ENCODE measurements around the gene ATP2A2. TPM values are rescaled to one million over a fixed set of nuclear protein-coding genes. Genes with fewer than 3 reads are reported as not detected.

ATP2A2 gene
- total and polyA plus RNA-seq, 2 donors (not counting 1 experiment from before 2014, with no cell fraction given) = 35.3 to 68.2 TPM

DNA sequence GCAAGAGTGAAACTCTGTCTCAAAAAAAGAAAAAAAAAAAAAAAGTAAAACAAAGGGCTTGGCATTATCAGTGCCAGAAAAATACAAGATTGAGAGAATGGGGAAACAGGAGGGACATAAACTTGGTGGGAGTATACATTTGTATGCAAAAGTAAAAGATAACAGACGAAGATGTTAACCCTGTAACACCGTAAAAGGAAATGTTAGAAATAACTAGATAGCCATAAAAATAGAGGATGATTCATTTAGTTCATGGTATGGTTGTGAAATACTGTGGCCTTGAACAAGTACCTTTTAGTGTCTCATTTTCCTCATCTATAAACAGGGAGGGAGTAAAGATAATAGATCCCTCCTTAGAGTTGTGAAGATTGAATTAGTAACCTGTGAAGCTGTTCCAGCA, 33.3 kb downstream of the ATP2A2 start:
- intact Hi-C loops (cut with micrococcal nuclease) = no loop called here
- CTCF ChIA-PET = interaction anchor here (0.6 kb wide), 1 partner anchor 958 kb away, joined by 3 read pairs; no protein-coding TSS in a partner anchor
- Histone ChIP-seq H4K20me1 (ENCODE audit: control insufficient read depth, insufficient read depth, low read length, poor library complexity, severe bottlenecking) (peaks cover 53% of the 10 kb centered on the region), H3K9ac (ENCODE audit: low read length) (no peak overlapping the region), H3K4me2 (replicated peaks; ENCODE audit: low read depth, low read length, poor library complexity, severe bottlenecking) (no peak overlapping the region), H3K4me1 (ENCODE audit: control insufficient read depth in 2 of 2, insufficient read depth in 2 of 2, low read length in 2 of 2) (no peaks in the 10 kb centered on the region), H3K27ac (ENCODE audit: low read length in 2 of 2) (no peak overlapping the region), H3K36me3 (replicated peaks in 1 of 2; ENCODE audit: control extremely low read depth in 1 of 2, control insufficient read depth in 1 of 2, extremely low read depth in 1 of 2, insufficient read depth in 2 of 2, low read length in 1 of 2) (peaks cover 3 to 15% of the 10 kb centered on the region in 2 experiments), H2AFZ (ENCODE audit: insufficient read depth, low read depth, low read length, poor library complexity, severe bottlenecking) (no peak overlapping the region), H3K79me2 (ENCODE audit: control insufficient read depth, insufficient read depth, low read length) (peaks cover 84% of the 10 kb centered on the region), H3K9me3 (ENCODE audit: control extremely low read depth in 1 of 3, control insufficient read depth in 2 of 3, insufficient read depth in 1 of 3, low read length in 2 of 3) (no peaks in the 10 kb centered on the region), H3K27me3 (replicated peaks in 1 of 4; ENCODE audit: control extremely low read depth in 1 of 4, control insufficient read depth in 3 of 4, insufficient read depth in 4 of 4, low read length in 3 of 4) (no peaks in the 10 kb centered on the region), H3K4me3 (ENCODE audit: control extremely low read depth in 1 of 5, extremely low read depth in 1 of 5, insufficient read depth in 1 of 5, low read depth in 2 of 5, low read length in 4 of 5) (no peak overlapping the region)
- H3K4me1 Mint-ChIP-seq = peaks cover 18% of the 10 kb centered on the region
- H3K9me3 Mint-ChIP-seq (ENCODE audit: insufficient read depth) = no peaks in the 10 kb centered on the region
- TF ChIP-seq, protein P1, sequence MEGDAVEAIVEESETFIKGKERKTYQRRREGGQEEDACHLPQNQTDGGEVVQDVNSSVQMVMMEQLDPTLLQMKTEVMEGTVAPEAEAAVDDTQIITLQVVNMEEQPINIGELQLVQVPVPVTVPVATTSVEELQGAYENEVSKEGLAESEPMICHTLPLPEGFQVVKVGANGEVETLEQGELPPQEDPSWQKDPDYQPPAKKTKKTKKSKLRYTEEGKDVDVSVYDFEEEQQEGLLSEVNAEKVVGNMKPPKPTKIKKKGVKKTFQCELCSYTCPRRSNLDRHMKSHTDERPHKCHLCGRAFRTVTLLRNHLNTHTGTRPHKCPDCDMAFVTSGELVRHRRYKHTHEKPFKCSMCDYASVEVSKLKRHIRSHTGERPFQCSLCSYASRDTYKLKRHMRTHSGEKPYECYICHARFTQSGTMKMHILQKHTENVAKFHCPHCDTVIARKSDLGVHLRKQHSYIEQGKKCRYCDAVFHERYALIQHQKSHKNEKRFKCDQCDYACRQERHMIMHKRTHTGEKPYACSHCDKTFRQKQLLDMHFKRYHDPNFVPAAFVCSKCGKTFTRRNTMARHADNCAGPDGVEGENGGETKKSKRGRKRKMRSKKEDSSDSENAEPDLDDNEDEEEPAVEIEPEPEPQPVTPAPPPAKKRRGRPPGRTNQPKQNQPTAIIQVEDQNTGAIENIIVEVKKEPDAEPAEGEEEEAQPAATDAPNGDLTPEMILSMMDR (IDR thresholded peaks at IDR 0.05) = no peak
- TF ChIP-seq EZH2 (IDR thresholded peaks at IDR 0.05; ENCODE audit: borderline replicate concordance, insufficient read depth, low read depth, low read length, poor library complexity, severe bottlenecking) = no peak
- no peak overlapping the region for H3K4me3 Mint-ChIP-seq
- no CpG with 5 or more reads among the region's 2 CpGs for WGBS (ENCODE audit: insufficient coverage)
- no peaks in the 10 kb centered on the region for H3K27me3 Mint-ChIP-seq
- DNase-seq (no peak), ATAC-seq (ENCODE audit: low read depth) (no peak)
- no peak overlapping the region for H3K27ac Mint-ChIP-seq
- POLR2A ChIA-PET = no interaction called here

DNA sequence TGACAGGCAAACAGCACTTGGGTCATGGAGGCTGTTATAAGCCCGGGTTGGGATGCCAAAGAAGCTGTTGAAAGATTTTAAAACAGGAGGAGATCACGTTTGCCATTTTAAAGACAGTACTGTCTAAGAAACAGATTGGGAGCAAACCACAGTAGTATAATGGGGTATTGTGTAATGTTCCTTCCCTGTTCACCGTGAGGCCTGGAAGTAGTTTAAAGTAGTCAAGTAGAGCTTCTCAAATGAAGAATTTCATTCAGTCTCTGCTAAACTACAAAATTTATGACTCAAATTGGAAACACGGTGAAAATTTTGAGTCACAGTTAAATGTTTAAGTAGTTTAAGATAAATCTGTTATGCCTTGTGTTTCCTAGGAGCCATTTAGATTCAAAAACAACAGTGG, 35.8 kb downstream of the ATP2A2 start:
- H3K27ac Mint-ChIP-seq = no peak overlapping the region
- Histone ChIP-seq H3K27ac (ENCODE audit: low read length in 2 of 2) (peak overlapping the region in 1 of 2 donors; percentile 55), H3K4me1 (ENCODE audit: control insufficient read depth in 2 of 2, insufficient read depth in 2 of 2, low read length in 2 of 2) (no peaks in the 10 kb centered on the region), H3K27me3 (replicated peaks in 1 of 4; ENCODE audit: control extremely low read depth in 1 of 4, control insufficient read depth in 3 of 4, insufficient read depth in 4 of 4, low read length in 3 of 4) (no peaks in the 10 kb centered on the region), H3K79me2 (ENCODE audit: control insufficient read depth, insufficient read depth, low read length) (peaks cover 80% of the 10 kb centered on the region), H2AFZ (ENCODE audit: insufficient read depth, low read depth, low read length, poor library complexity, severe bottlenecking) (no peak overlapping the region), H3K4me2 (replicated peaks; ENCODE audit: low read depth, low read length, poor library complexity, severe bottlenecking) (no peak overlapping the region), H3K9me3 (ENCODE audit: control extremely low read depth in 1 of 3, control insufficient read depth in 2 of 3, insufficient read depth in 1 of 3, low read length in 2 of 3) (no peaks in the 10 kb centered on the region), H3K4me3 (ENCODE audit: control extremely low read depth in 1 of 5, extremely low read depth in 1 of 5, insufficient read depth in 1 of 5, low read depth in 2 of 5, low read length in 4 of 5) (no peak overlapping the region), H3K36me3 (replicated peaks in 1 of 2; ENCODE audit: control extremely low read depth in 1 of 2, control insufficient read depth in 1 of 2, extremely low read depth in 1 of 2, insufficient read depth in 2 of 2, low read length in 1 of 2) (peaks cover 3 to 13% of the 10 kb centered on the region in 2 experiments), H3K9ac (ENCODE audit: low read length) (no peak overlapping the region), H4K20me1 (ENCODE audit: control insufficient read depth, insufficient read depth, low read length, poor library complexity, severe bottlenecking) (peaks cover 35% of the 10 kb centered on the region)
- DNase-seq = no peak
- TF ChIP-seq, protein P1 (IDR thresholded peaks at IDR 0.05) = no peak
- TF ChIP-seq EZH2 (IDR thresholded peaks at IDR 0.05; ENCODE audit: borderline replicate concordance, insufficient read depth, low read depth, low read length, poor library complexity, severe bottlenecking) = no peak
- peaks cover 18% of the 10 kb centered on the region for H3K4me1 Mint-ChIP-seq
- H3K27me3 Mint-ChIP-seq = no peaks in the 10 kb centered on the region
- WGBS (ENCODE audit: insufficient coverage) = 74% methylated on average over 2 of the region's 4 CpGs
- H3K4me3 Mint-ChIP-seq = no peak overlapping the region
- POLR2A ChIA-PET = no interaction called here
- H3K9me3 Mint-ChIP-seq (ENCODE audit: insufficient read depth) = no peaks in the 10 kb centered on the region
- CTCF ChIA-PET = interaction anchor here (0.5 to 0.6 kb wide), 2 partner anchors 72 to 159 kb away, joined by 3 read pairs; no protein-coding TSS in a partner anchor
- intact Hi-C loops (cut with micrococcal nuclease) = no loop called here
- no peak for ATAC-seq (ENCODE audit: low read depth)

Measured in B cell (primary cell).